Tibial nerve (tissue), 4 donors: ENCODE measurements around the gene DTNBP1. TPM values are rescaled to one million over a fixed set of nuclear protein-coding genes. Genes with fewer than 3 reads are reported as not detected.

Source experiments
- DNase-seq, 2 donors: peaks; one replicate each; pipeline ENCODE4 v3.0.0-alpha.2; 2019; ENCODE audit warnings: low spot score in 2 of 2
- H3K27ac ChIP-seq, 4 donors: fragments of 200-600 bp; sonication (generic) in 3 of 4; one replicate each; pipeline ENCODE4 v1.5.1; 2017 to 2019; ENCODE audit warnings: mild to moderate bottlenecking in 1 of 4
- H3K27me3 ChIP-seq, 2 donors: fragments of 200-600 bp; sonication (generic) in 1 of 2; one replicate each; pipeline versions ENCODE4 v1.5.1 to v1.6.0; 2017 to 2019
- H3K36me3 ChIP-seq, 3 donors: fragments of 200-600 bp; sonication (generic); one replicate each; pipeline ENCODE4 v1.5.1; 2018 to 2019
- H3K4me1 ChIP-seq, 4 donors: fragments of 200-600 bp; sonication (generic) in 3 of 4; one replicate each; pipeline ENCODE4 v1.5.1; 2017 to 2019
- H3K4me3 ChIP-seq, 4 donors: fragments of 200-600 bp; sonication (generic) in 3 of 4; one replicate each; pipeline ENCODE4 v1.5.1; 2017 to 2019; ENCODE audit warnings: mild to moderate bottlenecking in 1 of 4, moderate library complexity in 1 of 4
- H3K9me3 ChIP-seq, 4 donors: fragments of 200-600 bp; sonication (generic) in 3 of 4; one replicate each; pipeline ENCODE4 v1.5.1; 2017 to 2019
- CTCF ChIP-seq, 5 experiments: fragments of 200-600 bp in 3 of 5; fragments of 450-650 bp in 2 of 5; sonication (generic) in 3 of 5; IDR thresholded peaks; one replicate each; pipeline ENCODE4 v1.5.1; 2016 to 2019; ENCODE audit warnings: antibody characterized with exemption in 5 of 5, mild to moderate bottlenecking in 3 of 5, moderate library complexity in 2 of 5
- EP300 ChIP-seq, 2 donors: sonication (generic); formaldehyde crosslinking; IDR thresholded peaks; one replicate each; pipeline ENCODE4 v1.6.1; 2017; ENCODE audit warnings: antibody characterized with exemption in 2 of 2, mild to moderate bottlenecking in 1 of 2
- POLR2A ChIP-seq, 2 donors: fragments of 450-650 bp; IDR thresholded peaks; one replicate each; pipeline ENCODE4 v1.6.1; 2017; ENCODE audit warnings: antibody characterized with exemption in 2 of 2, mild to moderate bottlenecking in 2 of 2, moderate library complexity in 2 of 2
- WGBS, 2 donors: methylation state at CpG; one replicate each; pipeline ENCODE4 v1.1.5; 2018; 5-methylcytosine and 5-hydroxymethylcytosine counted together
- total RNA-seq, 4 donors: library from RNA; depleted of rRNA; stranded (reverse); fragments of >200 nt; gene quantifications; one replicate each; pipeline ENCODE4 v1.1.0, GENCODE V29; 2016

DTNBP1 gene
- total RNA-seq, 4 donors from 2014 or later: 14.7 to 36.6 (median 16.1) TPM

GRCh38 chr6:15554728-15555100 is 108.1 kb downstream of the DTNBP1 start:
- H3K9me3 ChIP-seq: no peaks in the 10 kb centered on the region
- H3K4me1 ChIP-seq: peaks cover 0 to 8% (median 0%) of the 10 kb centered on the region in 4 donors
- no peak overlapping the region for H3K4me3 ChIP-seq
- no peaks in the 10 kb centered on the region for H3K27me3 ChIP-seq
- H3K36me3 ChIP-seq: no peaks in the 10 kb centered on the region
- no peak overlapping the region for H3K27ac ChIP-seq
- TF ChIP-seq CTCF (IDR thresholded peaks at IDR 0.05): no peak
- TF ChIP-seq EP300 (IDR thresholded peaks at IDR 0.05): no peak
- TF ChIP-seq POLR2A (IDR thresholded peaks at IDR 0.05): no peak
- no peak for DNase-seq
- WGBS, 2 donors: 96% methylated on average over 6 of the region's 6 CpGs

GRCh38 chr6:15553736-15554294 is 109.0 kb downstream of the DTNBP1 start:
- 94 to 99% methylated on average over 4 of the region's 4 CpGs for WGBS, 2 donors
- no peak for DNase-seq
- Histone ChIP-seq H3K27ac (no peak overlapping the region), H3K4me3 (no peak overlapping the region), H3K36me3 (no peaks in the 10 kb centered on the region), H3K4me1 (peaks cover 0 to 8% (median 0%) of the 10 kb centered on the region in 4 donors), H3K9me3 (no peaks in the 10 kb centered on the region), H3K27me3 (no peaks in the 10 kb centered on the region)
- TF ChIP-seq EP300 (IDR thresholded peaks at IDR 0.05) (no peak), POLR2A (IDR thresholded peaks at IDR 0.05) (no peak), CTCF (IDR thresholded peaks at IDR 0.05) (no peak)

GRCh38 chr6:15553031-15553430 is 109.8 kb downstream of the DTNBP1 start:
- no peak for DNase-seq
- no peaks in the 10 kb centered on the region for H3K27me3 ChIP-seq
- no peak for TF ChIP-seq POLR2A (IDR thresholded peaks at IDR 0.05)
- no peak for TF ChIP-seq EP300 (IDR thresholded peaks at IDR 0.05)
- TF ChIP-seq CTCF (IDR thresholded peaks at IDR 0.05): no peak
- no peak overlapping the region for H3K4me3 ChIP-seq
- H3K4me1 ChIP-seq: peaks cover 0 to 8% (median 0%) of the 10 kb centered on the region in 4 donors
- H3K36me3 ChIP-seq: no peaks in the 10 kb centered on the region
- WGBS, 2 donors: 76 to 78% methylated on average over 2 of the region's 2 CpGs
- H3K27ac ChIP-seq: no peak overlapping the region
- H3K9me3 ChIP-seq: no peaks in the 10 kb centered on the region

GRCh38 chr6:15551798-15552197 is 111.0 kb downstream of the DTNBP1 start:
- H3K27me3 ChIP-seq: no peaks in the 10 kb centered on the region
- no peak for DNase-seq
- H3K4me3 ChIP-seq: no peak overlapping the region
- no peak overlapping the region for H3K27ac ChIP-seq
- 62 to 72% methylated on average over 6 of the region's 6 CpGs for WGBS, 2 donors
- peaks cover 0 to 8% (median 0%) of the 10 kb centered on the region in 4 donors for H3K4me1 ChIP-seq
- no peaks in the 10 kb centered on the region for H3K9me3 ChIP-seq
- H3K36me3 ChIP-seq: no peaks in the 10 kb centered on the region
- no peak for TF ChIP-seq CTCF (IDR thresholded peaks at IDR 0.05)
- TF ChIP-seq POLR2A (IDR thresholded peaks at IDR 0.05): no peak
- TF ChIP-seq EP300 (IDR thresholded peaks at IDR 0.05): no peak

GRCh38 chr6:15551262-15551661 is 111.6 kb downstream of the DTNBP1 start:
- H3K4me1 ChIP-seq: peaks cover 0 to 8% (median 0%) of the 10 kb centered on the region in 4 donors
- no peak overlapping the region for H3K27ac ChIP-seq
- H3K27me3 ChIP-seq: no peaks in the 10 kb centered on the region
- H3K4me3 ChIP-seq: no peak overlapping the region
- WGBS, 2 donors: 81 to 85% methylated on average over 7 of the region's 7 CpGs
- no peaks in the 10 kb centered on the region for H3K9me3 ChIP-seq
- H3K36me3 ChIP-seq: no peaks in the 10 kb centered on the region
- no peak for TF ChIP-seq EP300 (IDR thresholded peaks at IDR 0.05)
- no peak for TF ChIP-seq CTCF (IDR thresholded peaks at IDR 0.05)
- no peak for TF ChIP-seq POLR2A (IDR thresholded peaks at IDR 0.05)
- DNase-seq: no peak
